Stomach (tissue), 9 donors: ENCODE measurements around the gene OGDH. TPM values are rescaled to one million over a fixed set of nuclear protein-coding genes. Genes with fewer than 3 reads are reported as not detected.
"Not testable (repeated sequence)": the region's sequence is repeated elsewhere in the genome, so short reads cannot be mapped to it uniquely, and the experiment has no call there.

Experiments used
- DNase-seq, 2 donors: peaks; one replicate each; pipeline versions ENCODE4 v3.0.0 to v3.0.0-alpha.2; 2013 to 2019
- H3K27ac ChIP-seq, 5 donors: fragments of 200-600 bp in 4 of 5; sonication (generic) in 4 of 5; one replicate each; pipeline ENCODE4 v1.5.1; 2013 to 2019; ENCODE audit warnings: mild to moderate bottlenecking in 1 of 5, moderate library complexity in 1 of 5
- H3K27me3 ChIP-seq, 3 donors: fragments of 200-600 bp; sonication (generic); one replicate each; pipeline ENCODE4 v1.5.1; 2017 to 2019; ENCODE audit warnings: mixed run types in 1 of 3
- H3K36me3 ChIP-seq, 4 donors: fragments of 200-600 bp; sonication (generic); 1 replicate in 3 of 4; 2 replicates in 1 of 4; pipeline ENCODE4 v1.5.1; 2016 to 2019
- H3K4me1 ChIP-seq, 4 donors: fragments of 200-600 bp; sonication (generic); one replicate each; pipeline ENCODE4 v1.5.1; 2016 to 2019
- H3K4me3 ChIP-seq, 4 donors: fragments of 200-600 bp; sonication (generic) in 3 of 4; one replicate each; pipeline ENCODE4 v1.5.1; 2016 to 2019; ENCODE audit warnings: mild to moderate bottlenecking in 1 of 4
- H3K9me3 ChIP-seq, 4 donors: fragments of 200-600 bp; sonication (generic); one replicate each; pipeline ENCODE4 v1.5.1; 2016 to 2019
- EP300 ChIP-seq: sonication (generic); formaldehyde crosslinking; IDR thresholded peaks from one replicate; pipeline ENCODE4 v1.6.1; 2017; ENCODE audit warnings: antibody characterized with exemption
- POLR2A ChIP-seq, 4 donors: fragments of 450-650 bp; IDR thresholded peaks; one replicate each; pipeline ENCODE4 v1.6.1; 2016; ENCODE audit warnings: antibody characterized with exemption in 4 of 4, control low read depth in 2 of 4, mild to moderate bottlenecking in 1 of 4, moderate library complexity in 1 of 4
- POLR2AphosphoS5 ChIP-seq, 3 donors: sonication (generic); formaldehyde crosslinking; IDR thresholded peaks; one replicate each; pipeline ENCODE4 v1.6.1; 2016; ENCODE audit warnings: antibody characterized with exemption in 3 of 3
- whole genome bisulfite sequencing, 5 donors: extraction: QIAGEN DNeasy Blood & Tissue Kit in 3 of 5; methylation state at CpG; one replicate each; pipeline versions ENCODE4 v1.1.5 to v1.1.7; 2013 to 2018; 5-methylcytosine and 5-hydroxymethylcytosine counted together
- intact Hi-C: fragments of 100-400 bp; cut with DNase I; formaldehyde crosslinking; loops from one replicate; pipeline ENCODE4 v1.15.1; 2023; ENCODE audit warnings: low total_unique reads
- polyA plus RNA-seq, 3 donors: library from polyadenylated mRNA; stranded (reverse); fragments of 200-250 nt; gene quantifications; one replicate each; pipeline ENCODE4 v1.2.3, GENCODE V29; 2013
- total RNA-seq, 5 donors: library from RNA; depleted of rRNA; stranded (reverse); fragments of >200 nt; gene quantifications; one replicate each; pipeline versions ENCODE4 v1.1.0 to v1.2.3, GENCODE V29; 2014 to 2016
- TF ChIP-seq, protein P1 (sequence below), 7 experiments: fragments of 450-650 bp in 4 of 7; fragments of 200-600 bp in 3 of 7; sonication (generic) in 3 of 7; IDR thresholded peaks; one replicate each; pipeline ENCODE4 v1.5.1; 2016 to 2019; ENCODE audit warnings: antibody characterized with exemption in 7 of 7, control low read depth in 2 of 7, mild to moderate bottlenecking in 1 of 7
- donor health status: healthy with polysubstance abuse.
- donor health status: Bipolar disorder and iron deficiency.
- donor health status: healthy.

OGDH gene
- total and polyA plus RNA-seq, 8 donors = 19.8 to 92.0 (median 31.3) TPM

DNA sequence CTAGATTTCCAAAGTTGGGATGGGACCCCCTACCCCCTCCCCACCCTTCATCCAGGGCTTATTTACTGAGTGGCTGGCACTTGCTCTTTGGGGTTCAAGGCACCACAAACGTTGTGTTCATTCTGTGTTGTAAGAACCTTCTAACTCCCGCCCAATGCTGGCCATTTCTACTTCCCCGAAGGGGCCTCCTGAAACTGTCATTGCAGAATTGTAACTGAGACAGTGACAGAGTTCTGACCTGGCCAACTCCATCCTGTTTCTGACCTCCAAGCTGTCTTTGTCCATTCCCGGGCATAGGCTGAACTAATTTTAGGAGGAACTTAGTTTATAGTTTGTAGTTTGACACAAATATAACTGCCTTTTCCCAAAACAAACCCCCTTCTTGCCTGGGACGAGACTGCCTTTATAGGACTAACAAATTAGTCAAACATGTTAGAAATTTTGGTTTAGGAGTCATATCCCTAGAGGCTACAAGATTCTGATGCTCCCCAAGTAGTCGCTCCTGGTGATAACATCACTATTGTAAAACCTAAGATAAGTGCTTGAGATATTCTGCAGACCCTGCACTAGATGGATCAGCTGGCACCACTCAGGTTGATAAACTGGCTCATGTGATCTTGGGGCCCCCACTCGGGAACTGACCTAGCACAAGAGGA, 107.4 kb downstream of the OGDH start:
- WGBS, 5 donors = 46 to 64% (median 57%) methylated on average over 7 of the region's 7 CpGs
- Histone ChIP-seq H3K4me1 (peaks cover 0 to 6% (median 3%) of the 10 kb centered on the region in 4 donors), H3K4me3 (no peak overlapping the region), H3K9me3 (no peaks in the 10 kb centered on the region), H3K36me3 (peaks cover 15% of the 10 kb centered on the region in 4 donors), H3K27ac (no peak overlapping the region), H3K27me3 (no peaks in the 10 kb centered on the region)
- TF ChIP-seq POLR2AphosphoS5 (IDR thresholded peaks at IDR 0.05) (no peak), EP300 (no peak), POLR2A (IDR thresholded peaks at IDR 0.05) (no peak)
- TF ChIP-seq, protein P1, sequence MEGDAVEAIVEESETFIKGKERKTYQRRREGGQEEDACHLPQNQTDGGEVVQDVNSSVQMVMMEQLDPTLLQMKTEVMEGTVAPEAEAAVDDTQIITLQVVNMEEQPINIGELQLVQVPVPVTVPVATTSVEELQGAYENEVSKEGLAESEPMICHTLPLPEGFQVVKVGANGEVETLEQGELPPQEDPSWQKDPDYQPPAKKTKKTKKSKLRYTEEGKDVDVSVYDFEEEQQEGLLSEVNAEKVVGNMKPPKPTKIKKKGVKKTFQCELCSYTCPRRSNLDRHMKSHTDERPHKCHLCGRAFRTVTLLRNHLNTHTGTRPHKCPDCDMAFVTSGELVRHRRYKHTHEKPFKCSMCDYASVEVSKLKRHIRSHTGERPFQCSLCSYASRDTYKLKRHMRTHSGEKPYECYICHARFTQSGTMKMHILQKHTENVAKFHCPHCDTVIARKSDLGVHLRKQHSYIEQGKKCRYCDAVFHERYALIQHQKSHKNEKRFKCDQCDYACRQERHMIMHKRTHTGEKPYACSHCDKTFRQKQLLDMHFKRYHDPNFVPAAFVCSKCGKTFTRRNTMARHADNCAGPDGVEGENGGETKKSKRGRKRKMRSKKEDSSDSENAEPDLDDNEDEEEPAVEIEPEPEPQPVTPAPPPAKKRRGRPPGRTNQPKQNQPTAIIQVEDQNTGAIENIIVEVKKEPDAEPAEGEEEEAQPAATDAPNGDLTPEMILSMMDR (IDR thresholded peaks at IDR 0.05) = no peak
- intact Hi-C loops = no loop called here
- DNase-seq = no peak

DNA sequence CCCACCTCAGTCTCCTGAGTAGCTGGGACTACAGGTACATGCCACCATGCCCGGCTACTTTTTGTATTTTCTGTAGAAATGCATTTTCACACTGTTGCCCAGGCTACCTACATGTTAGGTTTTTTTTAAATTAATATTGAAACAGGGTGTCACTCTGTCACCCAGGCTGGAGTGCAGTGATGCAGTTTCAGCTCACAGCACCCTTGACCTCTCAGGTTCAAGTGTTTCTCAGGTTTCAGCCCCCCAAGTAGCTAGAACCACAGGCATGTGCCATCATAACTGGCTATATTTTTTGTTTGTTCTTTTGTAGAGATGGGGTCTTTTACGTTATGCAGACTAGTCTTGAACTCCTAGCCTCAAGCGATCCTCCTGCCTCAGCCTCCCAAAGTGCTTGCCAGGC, 109.8 kb downstream of the OGDH start:
- H3K4me1 ChIP-seq = peaks cover 0 to 6% (median 3%) of the 10 kb centered on the region in 4 donors
- H3K4me3 ChIP-seq = no peak overlapping the region
- intact Hi-C loops = no loop called here
- H3K36me3 ChIP-seq = no peaks in the 10 kb centered on the region
- H3K27me3 ChIP-seq = no peaks in the 10 kb centered on the region
- TF ChIP-seq POLR2A (IDR thresholded peaks at IDR 0.05) (no peak), EP300 (no peak), POLR2AphosphoS5 (IDR thresholded peaks at IDR 0.05) (no peak)
- TF ChIP-seq, protein P1 (IDR thresholded peaks at IDR 0.05) = no peak
- peaks cover 0 to 7% (median 2%) of the 10 kb centered on the region in 4 donors for H3K9me3 ChIP-seq
- 89 to 96% (median 94%) methylated on average over 3 of the region's 3 CpGs for WGBS, 5 donors
- no peak for DNase-seq
- no peak overlapping the region for H3K27ac ChIP-seq

- Histone ChIP-seq H3K36me3 (no peaks in the 10 kb centered on the region), H3K27me3 (no peaks in the 10 kb centered on the region), H3K27ac (no peak overlapping the region), H3K4me3 (no peak overlapping the region), H3K4me1 (no peaks in the 10 kb centered on the region), H3K9me3 (peaks cover 0 to 7% (median 2%) of the 10 kb centered on the region in 4 donors)
- 86 to 98% (median 95%) methylated on average over 4 of the region's 4 CpGs for WGBS, 5 donors
- no peak for TF ChIP-seq POLR2AphosphoS5 (IDR thresholded peaks at IDR 0.05)
- no peak for TF ChIP-seq POLR2A (IDR thresholded peaks at IDR 0.05)
- TF ChIP-seq, protein P1 (IDR thresholded peaks at IDR 0.05) = no peak
- no peak for TF ChIP-seq EP300
- intact Hi-C loops = no loop called here
- no peak for DNase-seq
These were observed 113.9 kb downstream of the OGDH start for GRCh38 chr7:44720301-44720700.

DNA sequence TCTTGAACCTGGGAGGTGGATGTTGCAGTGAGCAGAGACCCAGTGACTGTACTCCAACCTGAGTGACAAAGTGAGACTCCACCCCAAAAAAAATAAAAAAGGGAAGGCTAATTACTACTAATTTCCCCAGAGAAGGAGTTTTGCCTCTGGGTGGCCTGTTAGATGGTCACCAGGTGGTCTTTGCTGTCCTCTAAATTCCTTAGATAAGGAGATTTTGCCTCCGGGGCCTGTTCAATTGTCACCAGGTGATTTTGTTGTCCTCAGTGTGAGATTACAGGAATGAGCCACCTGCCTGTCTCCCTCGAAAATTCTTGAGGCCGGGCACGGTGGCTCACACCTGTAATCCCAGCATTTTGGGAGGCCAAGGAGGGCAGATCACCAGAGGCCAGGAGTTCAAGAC, 117.8 kb downstream of the OGDH start:
- TF ChIP-seq EP300 = no peak
- Histone ChIP-seq H3K36me3 (no peaks in the 10 kb centered on the region), H3K27me3 (no peaks in the 10 kb centered on the region), H3K9me3 (peaks cover 0 to 7% (median 2%) of the 10 kb centered on the region in 4 donors), H3K4me1 (no peaks in the 10 kb centered on the region), H3K4me3 (no peak overlapping the region), H3K27ac (no peak overlapping the region)
- 77 to 87% (median 81%) methylated on average over 4 of the region's 4 CpGs for WGBS, 5 donors
- intact Hi-C loops = no loop called here
- no peak for DNase-seq

DNA sequence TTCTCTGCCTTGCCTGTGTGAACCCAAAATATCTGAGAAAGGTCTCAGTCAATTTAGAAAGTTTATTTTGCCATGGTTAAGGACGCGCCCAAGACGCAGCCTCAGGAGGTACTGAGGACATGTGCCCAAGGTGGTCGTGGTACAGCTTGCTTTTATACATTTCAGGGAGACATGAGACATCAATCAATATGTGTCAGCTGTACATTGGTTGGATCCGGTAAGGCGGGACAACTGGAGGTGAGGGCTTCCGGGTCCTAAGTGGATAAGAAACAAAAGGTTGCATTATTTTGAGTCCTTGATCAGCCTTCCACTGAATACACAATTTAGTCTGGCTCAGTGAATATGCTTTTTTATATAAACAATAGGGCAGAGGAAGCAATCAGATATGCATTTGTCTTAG, 119.8 kb downstream of the OGDH start:
- H3K27ac ChIP-seq, intact Hi-C loops: not testable (repeated sequence)
- 56 to 61% (median 57%) methylated on average over 7 of the region's 7 CpGs for WGBS, 5 donors

More for the DNA sequence above, 119.8 kb downstream of the OGDH start:
- not testable (repeated sequence) for H3K36me3 ChIP-seq, DNase-seq, H3K4me1 ChIP-seq, H3K27me3 ChIP-seq, H3K9me3 ChIP-seq, H3K4me3 ChIP-seq
